NCI-H2227 (cell line): ENCODE data around the gene ARIH2.
"Not testable (repeated sequence)": the region's sequence is repeated elsewhere in the genome, so short reads cannot be mapped to it uniquely, and the experiment has no call there.

Source experiments
- DNase-seq: peaks from one replicate; lab custom pipeline; 2025; ENCODE audit not compliant: unreplicated experiment; lab: John Stamatoyannopoulos, UW

Gene ARIH2

DNA sequence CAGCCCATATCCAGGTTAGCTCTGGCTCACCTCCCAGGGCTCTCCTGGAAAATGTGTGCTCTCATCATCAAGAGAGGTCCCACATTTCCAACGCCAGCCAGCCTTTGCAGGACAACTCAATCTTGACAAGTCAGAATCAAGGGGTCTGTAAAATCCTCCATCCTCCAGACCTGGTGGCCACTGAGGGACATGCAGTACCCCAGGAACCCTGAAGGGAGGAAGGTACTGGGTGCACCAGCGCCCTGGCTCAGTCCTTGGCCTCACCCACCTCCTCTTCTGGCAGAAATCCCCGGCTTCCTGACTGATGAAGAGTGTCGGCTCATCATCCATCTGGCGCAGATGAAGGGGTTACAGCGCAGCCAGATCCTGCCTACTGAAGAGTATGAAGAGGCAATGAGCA lies 82.5 kb downstream of the ARIH2 start:
- no peak for DNase-seq

DNA sequence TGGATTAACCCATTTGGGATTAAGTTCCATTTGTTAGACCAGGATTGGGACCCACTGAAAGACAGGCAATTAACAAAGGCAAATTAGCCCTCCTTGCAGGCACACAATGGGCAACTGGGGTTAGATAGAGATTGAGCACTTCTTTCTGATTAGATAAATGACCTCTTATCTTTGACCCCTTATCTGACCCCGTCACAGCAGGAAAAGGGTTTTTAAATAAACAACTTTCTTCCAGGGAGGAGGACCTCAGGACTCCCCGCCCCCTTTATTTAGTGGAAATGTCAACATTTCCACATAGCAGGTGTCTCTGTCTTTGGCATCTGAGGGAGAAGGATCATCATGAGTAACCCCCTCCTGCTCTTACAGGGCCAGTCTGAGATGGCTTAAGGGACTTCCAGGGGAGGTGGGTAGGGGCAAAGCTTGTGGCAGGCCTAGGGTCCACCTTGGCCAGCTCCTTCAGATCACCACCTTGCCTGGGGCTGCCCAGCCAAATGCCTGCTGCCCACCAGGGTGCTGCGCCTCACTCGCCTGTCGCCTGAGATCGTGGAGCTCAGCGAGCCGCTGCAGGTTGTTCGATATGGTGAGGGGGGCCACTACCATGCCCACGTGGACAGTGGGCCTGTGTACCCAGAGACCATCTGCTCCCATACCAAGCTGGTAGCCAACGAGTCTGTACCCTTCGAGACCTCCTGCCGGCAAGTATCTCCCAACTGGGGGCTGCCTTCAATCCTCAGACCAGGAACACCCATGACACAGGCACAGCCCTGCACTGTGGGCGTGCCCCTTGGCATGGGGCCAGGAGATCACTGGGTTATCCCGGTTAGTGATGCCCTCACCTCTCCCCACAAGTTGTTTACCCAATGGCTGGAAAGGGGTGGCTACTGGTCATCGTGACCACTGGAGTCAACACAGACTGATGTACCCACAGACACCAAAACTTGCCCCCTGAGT lies 86.0 kb downstream of the ARIH2 start:
- no peak for DNase-seq

GRCh38 chr3:49005303-49005680 lies 86.7 kb downstream of the ARIH2 start:
- DNase-seq: no peak

GRCh38 chr3:49005998-49006397 lies 87.4 kb downstream of the ARIH2 start:
- DNase-seq: no peak

DNA sequence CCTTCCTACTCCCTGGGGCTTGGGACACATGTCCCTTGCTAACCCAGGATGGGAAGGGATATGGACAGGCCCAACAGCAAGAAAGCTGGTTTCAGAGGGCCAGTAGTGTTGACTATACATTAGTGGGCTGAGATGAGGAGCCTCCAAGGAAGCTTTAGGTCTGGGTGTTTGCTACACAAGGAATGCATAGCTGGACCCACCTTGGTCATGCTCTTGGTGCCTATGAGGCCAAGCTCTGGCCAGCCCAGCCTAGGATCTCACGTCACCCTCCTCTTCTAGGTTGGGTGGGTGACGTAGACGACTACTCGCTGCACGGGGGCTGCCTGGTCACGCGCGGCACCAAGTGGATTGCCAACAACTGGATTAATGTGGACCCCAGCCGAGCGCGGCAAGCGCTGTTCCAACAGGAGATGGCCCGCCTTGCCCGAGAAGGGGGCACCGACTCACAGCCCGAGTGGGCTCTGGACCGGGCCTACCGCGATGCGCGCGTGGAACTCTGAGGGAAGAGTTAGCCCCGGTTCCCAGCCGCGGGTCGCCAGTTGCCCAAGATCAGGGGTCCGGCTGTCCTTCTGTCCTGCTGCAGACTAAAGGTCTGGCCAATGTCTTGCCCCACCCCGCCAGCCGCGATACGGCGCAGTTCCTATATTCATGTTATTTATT lies 87.9 kb downstream of the ARIH2 start:
- DNase-seq: peak; percentile 26

- DNase-seq: peak; percentile 96
Measured at GRCh38 chr3:49007068-49007770, 88.6 kb downstream of the ARIH2 start, which contains the start of gene WDR6. WDR6 (plus strand) TSS chr3:49007391; CDS start chr3:49007432, 41 bp downstream.

DNA sequence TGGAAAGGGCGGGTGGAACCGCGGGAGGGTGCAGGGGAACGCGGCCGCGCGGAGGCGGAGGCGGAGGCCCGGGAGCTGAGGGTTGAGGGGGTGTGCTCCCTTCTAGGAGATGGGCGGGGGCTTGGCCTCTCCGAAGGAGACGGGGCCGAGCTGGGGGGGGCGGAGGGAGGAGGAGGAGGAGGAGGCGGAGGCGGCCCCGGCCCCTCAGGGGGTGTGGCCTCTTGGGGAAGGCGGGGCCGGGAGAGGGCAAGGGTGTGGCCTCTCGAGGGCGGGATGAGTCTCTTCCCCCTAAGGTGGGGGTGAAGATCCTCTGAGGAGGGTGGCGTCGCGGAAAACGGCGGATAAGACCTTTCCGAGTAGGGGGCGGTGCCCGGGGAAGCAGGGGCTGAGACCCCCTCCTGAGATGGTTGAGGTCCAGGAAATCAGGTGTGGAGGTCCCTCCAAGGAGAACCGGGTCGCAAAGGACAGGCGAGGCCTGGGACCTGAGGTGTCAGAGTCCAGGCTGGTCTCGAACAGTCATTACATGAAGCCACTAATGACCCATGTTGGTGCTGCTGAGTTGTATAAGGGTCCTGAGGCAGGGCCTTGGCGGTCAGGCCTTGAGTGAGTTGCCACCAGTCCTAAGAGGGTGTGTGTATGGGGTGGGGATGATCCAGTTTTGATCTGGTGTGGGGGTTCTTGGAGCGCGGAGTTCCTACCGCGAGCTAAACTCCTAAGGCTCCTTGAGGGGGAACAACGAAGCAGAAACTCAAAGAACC lies 89.3 kb downstream of the ARIH2 start:
- DNase-seq: peak; percentile 90

DNA sequence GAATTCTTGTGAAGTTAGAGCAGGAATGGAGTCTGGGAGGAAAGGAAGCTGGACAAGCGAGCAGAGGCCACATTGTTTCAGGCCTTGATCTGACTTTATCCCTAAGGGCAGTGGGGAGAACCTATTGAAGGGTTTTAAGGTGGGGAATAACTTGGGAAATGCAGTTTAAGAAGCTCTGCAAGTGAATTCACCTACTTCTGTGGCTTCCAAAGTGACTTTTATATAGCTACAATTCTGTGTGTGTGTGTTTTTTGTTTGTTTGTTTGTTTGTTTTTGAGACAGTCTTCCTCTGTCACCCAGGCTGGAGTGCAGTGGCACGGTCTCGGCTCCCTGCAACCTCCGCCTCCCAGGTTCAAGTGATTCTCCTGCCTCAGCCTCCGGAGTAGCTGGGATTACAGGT lies 90.0 kb downstream of the ARIH2 start:
- not testable (repeated sequence) for DNase-seq

DNA sequence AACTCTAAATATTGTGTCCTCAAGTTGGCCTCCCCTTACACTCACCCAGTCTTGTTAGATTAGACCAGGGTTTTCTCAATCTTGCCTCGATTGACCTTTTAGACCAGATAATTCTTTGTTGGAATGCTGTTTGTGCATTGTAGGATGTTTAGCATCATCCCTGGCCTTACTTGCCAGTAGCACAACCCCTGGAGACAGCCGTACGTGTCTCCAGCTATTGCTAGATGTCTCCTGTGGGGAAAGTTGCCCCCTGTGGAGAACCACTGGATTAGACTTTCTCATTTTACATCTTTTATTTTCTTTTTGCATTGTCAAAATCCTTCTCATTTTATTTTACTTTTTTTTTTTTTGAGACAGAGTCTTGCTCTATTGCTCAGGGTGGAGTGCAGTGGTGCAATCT lies 90.8 kb downstream of the ARIH2 start:
- DNase-seq: no peak

- DNase-seq: no peak
Measured at GRCh38 chr3:49012441-49013017, 93.9 kb downstream of the ARIH2 start.

DNA sequence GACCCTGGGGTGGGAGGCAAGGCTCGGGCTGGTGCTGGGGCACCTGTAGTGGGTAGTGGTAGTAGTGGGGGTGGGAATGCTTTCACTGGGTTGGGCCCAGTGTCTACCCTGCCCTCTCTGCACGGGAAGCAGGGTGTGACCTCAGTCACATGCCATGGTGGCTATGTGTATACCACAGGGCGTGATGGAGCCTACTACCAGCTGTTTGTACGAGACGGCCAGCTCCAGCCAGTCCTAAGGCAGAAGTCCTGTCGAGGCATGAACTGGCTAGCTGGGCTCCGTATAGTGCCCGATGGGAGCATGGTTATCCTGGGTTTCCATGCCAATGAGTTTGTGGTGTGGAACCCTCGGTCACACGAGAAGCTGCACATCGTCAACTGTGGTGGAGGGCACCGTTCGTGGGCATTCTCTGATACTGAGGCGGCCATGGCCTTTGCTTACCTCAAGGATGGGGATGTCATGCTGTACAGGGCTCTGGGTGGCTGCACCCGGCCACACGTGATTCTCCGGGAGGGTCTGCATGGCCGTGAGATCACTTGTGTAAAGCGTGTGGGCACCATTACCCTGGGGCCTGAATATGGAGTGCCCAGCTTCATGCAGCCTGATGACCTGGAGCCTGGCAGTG lies 94.6 kb downstream of the ARIH2 start:
- no peak for DNase-seq

- DNase-seq: peak; percentile 19
Measured at GRCh38 chr3:49013738-49014660, 95.4 kb downstream of the ARIH2 start.

- DNase-seq: no peak
Measured at GRCh38 chr3:49015072-49015471, 96.4 kb downstream of the ARIH2 start.

GRCh38 chr3:49015765-49016164 lies 97.1 kb downstream of the ARIH2 start:
- no peak for DNase-seq

DNA sequence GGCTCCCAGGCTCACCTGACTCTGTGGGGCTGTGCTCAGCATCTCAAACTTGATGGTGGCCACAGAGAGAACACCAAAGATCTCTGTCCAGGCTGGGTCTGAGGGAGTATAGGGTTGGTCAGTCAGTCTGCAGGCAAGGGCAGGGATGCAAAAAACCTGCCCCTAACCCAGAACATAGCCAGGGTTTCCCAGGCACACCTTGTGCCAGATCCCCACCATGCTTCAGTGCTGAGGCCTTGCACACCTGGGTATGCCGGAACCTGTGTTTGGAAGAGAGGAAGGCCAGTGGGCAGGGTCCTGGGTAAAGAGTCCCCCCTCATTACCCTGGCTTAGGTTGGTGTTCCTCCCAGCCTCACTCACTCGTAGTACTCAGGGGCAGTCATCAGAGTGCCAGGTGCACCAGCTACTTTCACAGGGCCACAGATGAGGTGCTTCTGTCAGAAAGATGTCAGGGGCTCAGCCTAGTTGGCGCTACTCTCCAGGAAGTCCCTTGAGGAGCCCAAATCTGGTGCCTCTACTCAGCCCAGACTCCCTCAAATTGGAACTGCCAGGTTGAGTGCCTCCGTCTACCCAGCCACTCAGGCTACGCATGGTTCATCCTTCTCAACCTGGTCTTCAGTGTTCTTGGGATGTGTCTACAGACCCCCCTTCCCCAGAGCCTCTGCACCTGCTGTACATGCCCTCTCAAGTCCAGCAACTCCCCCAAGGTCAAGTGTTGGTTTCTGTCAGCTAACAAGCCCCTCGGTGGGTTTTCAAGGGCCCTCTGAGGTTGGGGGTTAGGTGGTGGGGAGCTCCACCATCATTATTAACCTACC lies 98.0 kb downstream of the ARIH2 start:
- no peak for DNase-seq

DNA sequence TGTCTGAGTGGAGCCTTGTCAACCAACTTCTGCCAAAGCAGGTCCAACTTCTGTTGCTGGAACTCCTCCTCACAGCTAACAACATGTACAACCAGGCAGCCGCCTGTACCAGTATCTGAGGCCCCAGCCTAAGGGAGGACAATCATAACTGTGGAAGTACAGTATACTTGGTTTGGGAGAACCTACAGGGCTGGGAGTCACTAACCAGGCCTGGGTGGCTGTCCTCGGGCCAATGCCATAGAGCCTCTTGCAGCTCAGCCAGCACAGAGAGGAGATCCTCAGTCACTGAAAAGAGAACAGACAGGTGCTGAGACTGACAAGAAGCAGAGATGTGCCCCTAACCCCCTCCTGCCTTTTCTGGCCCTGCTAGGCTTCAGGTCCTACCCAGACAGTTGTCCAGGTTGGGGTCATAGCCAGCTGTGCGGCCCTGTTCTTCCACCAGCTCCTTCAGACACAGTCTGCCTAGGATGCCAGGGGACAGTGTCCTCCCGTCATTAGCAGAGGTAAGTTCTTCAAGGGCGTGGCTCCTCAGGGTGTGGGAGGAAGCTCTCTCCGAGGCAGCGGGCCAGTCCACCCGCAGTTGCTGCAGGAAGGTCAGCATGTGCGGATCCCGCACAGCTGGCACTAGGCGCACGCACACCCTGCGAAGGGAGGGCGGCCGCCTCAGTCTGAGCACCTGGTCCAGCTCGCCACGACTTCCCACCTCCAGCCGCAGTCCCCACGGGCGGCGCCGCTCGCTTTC lies 98.8 kb downstream of the ARIH2 start:
- peak; percentile 64 for DNase-seq

DNA sequence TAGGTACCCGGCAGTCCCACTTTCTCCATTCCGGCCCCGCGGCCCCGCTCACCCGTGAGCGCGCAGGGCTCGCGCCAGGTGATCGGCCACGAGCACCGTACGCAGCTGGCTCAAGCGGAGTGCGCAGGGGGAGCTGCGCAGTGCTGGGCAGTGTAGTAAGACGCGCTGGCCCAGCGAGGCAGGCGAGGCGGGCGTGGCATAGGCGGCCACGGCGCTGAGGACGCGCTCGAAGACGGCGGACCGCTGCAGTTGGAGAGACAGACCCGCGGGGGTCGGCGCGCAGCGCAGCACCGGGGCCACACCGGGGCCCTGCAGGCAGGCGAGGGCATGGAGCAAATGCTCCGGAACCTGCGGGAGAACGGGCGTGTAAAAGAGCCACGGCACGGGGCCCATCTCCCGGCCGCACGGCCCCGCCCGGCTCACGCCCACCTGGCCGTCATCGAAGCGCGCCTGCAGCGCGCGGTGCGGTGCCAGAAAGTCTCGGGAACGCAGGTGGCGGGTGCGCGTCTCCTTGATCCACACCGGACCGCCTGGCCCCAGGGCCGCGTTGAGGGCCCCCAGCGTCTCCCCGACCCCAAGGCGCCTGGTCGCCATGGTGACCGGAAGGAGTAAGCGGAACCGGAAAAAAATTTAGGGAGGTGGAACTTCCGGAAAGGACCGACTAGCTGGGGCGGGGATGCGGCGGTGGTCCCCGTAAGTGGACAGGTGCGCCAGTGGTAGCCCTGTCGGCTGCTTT lies 99.5 kb downstream of the ARIH2 start, which contains the start of gene DALRD3:
Gene DALRD3, minus strand, starts transcription at position 610 of the 736 bp plus-strand sequence. Its CDS starts 16 bp downstream, at position 594.
- DNase-seq: peak; percentile 89
